Measurements from ENCODE around the gene C6orf120. TPM values are rescaled to one million over a fixed set of nuclear protein-coding genes. Genes with fewer than 3 reads are reported as not detected.

C6orf120 gene
- total and polyA plus RNA-seq, 2 of the 13 experiments (the other 11 are each of a cell fraction or from before 2014, with no cell fraction given) = 21.7 to 29.9 TPM

- TF ChIP-seq, protein P1, sequence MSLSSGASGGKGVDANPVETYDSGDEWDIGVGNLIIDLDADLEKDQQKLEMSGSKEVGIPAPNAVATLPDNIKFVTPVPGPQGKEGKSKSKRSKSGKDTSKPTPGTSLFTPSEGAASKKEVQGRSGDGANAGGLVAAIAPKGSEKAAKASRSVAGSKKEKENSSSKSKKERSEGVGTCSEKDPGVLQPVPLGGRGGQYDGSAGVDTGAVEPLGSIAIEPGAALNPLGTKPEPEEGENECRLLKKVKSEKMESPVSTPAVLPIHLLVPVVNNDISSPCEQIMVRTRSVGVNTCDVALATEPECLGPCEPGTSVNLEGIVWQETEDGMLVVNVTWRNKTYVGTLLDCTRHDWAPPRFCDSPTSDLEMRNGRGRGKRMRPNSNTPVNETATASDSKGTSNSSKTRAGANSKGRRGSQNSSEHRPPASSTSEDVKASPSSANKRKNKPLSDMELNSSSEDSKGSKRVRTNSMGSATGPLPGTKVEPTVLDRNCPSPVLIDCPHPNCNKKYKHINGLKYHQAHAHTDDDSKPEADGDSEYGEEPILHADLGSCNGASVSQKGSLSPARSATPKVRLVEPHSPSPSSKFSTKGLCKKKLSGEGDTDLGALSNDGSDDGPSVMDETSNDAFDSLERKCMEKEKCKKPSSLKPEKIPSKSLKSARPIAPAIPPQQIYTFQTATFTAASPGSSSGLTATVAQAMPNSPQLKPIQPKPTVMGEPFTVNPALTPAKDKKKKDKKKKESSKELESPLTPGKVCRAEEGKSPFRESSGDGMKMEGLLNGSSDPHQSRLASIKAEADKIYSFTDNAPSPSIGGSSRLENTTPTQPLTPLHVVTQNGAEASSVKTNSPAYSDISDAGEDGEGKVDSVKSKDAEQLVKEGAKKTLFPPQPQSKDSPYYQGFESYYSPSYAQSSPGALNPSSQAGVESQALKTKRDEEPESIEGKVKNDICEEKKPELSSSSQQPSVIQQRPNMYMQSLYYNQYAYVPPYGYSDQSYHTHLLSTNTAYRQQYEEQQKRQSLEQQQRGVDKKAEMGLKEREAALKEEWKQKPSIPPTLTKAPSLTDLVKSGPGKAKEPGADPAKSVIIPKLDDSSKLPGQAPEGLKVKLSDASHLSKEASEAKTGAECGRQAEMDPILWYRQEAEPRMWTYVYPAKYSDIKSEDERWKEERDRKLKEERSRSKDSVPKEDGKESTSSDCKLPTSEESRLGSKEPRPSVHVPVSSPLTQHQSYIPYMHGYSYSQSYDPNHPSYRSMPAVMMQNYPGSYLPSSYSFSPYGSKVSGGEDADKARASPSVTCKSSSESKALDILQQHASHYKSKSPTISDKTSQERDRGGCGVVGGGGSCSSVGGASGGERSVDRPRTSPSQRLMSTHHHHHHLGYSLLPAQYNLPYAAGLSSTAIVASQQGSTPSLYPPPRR (CRISPR knock-in tag; IDR thresholded peaks at IDR 0.05; ENCODE audit: borderline replicate concordance) = no peak
- no peak for TF ChIP-seq ZNF382 (CRISPR knock-in tag; IDR thresholded peaks at IDR 0.05; ENCODE audit: borderline replicate concordance)
- no peak for TF ChIP-seq DRAP1 (CRISPR knock-in tag; IDR thresholded peaks at IDR 0.05)
- TF ChIP-seq EEA1 (CRISPR knock-in tag; IDR thresholded peaks at IDR 0.05; ENCODE audit: borderline replicate concordance) = 0 out of 2 replicates have a peak, but pooled peaks have one; percentile 0
- TF ChIP-seq RBM39 (IDR thresholded peaks at IDR 0.05; ENCODE audit: low read depth, low read length, poor library complexity, severe bottlenecking) = peak; percentile 62
- no peak for TF ChIP-seq TEAD3 (CRISPR knock-in tag; optimal IDR thresholded peaks at IDR 0.05; ENCODE audit: borderline replicate concordance)
- TF ChIP-seq, protein P2, sequence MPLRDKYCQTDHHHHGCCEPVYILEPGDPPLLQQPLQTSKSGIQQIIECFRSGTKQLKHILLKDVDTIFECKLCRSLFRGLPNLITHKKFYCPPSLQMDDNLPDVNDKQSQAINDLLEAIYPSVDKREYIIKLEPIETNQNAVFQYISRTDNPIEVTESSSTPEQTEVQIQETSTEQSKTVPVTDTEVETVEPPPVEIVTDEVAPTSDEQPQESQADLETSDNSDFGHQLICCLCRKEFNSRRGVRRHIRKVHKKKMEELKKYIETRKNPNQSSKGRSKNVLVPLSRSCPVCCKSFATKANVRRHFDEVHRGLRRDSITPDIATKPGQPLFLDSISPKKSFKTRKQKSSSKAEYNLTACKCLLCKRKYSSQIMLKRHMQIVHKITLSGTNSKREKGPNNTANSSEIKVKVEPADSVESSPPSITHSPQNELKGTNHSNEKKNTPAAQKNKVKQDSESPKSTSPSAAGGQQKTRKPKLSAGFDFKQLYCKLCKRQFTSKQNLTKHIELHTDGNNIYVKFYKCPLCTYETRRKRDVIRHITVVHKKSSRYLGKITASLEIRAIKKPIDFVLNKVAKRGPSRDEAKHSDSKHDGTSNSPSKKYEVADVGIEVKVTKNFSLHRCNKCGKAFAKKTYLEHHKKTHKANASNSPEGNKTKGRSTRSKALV (CRISPR knock-in tag; IDR thresholded peaks at IDR 0.05) = 0 out of 2 replicates have a peak, but pooled peaks have one; percentile 91
- no peak; the same call in 1 of the 2 replicates for TF ChIP-seq STAT6 (CRISPR knock-in tag; IDR thresholded peaks at IDR 0.05; ENCODE audit: borderline replicate concordance)
- TF ChIP-seq ZNF761 (CRISPR knock-in tag; conservative IDR thresholded peaks at IDR 0.05) = no peak
- no peak for TF ChIP-seq HMG20A (CRISPR knock-in tag; IDR thresholded peaks at IDR 0.05; ENCODE audit: borderline replicate concordance)
- TF ChIP-seq ZNF576 (CRISPR knock-in tag; IDR thresholded peaks at IDR 0.05) = 0 out of 2 replicates have a peak, but pooled peaks have one; percentile 34
- TF ChIP-seq ZBTB44 (CRISPR knock-in tag; IDR thresholded peaks at IDR 0.05) = no peak
- no peak for TF ChIP-seq CC2D1A (CRISPR knock-in tag; IDR thresholded peaks at IDR 0.05)
- no peak for TF ChIP-seq FOXO4 (CRISPR knock-in tag; conservative IDR thresholded peaks at IDR 0.05)
These were observed 494 bp upstream of the C6orf120 start (continued) for GRCh38 chr6:169701311-169701953.
